AG04450 (cell line): ENCODE results near the gene ZFP92. TPM values are rescaled to one million over a fixed set of nuclear protein-coding genes. Genes with fewer than 3 reads are reported as not detected.

Experiments
- CTCF ChIA-PET: fragments of 300-600, 350-600 bp; formaldehyde crosslinking; extraction: SDS; loops from one replicate; lab custom pipeline; 2022; ENCODE audit warnings: antibody characterized with exemption, inconsistent platforms; lab: Charles Lee
- POLR2A ChIA-PET: fragments of 350-600 bp; formaldehyde crosslinking; extraction: SDS; loops from one replicate; lab custom pipeline; 2021; ENCODE audit warnings: antibody characterized with exemption, inconsistent platforms; lab: Yijun Ruan, JAX
- DNase-seq: peaks from one replicate; pipeline ENCODE4 v3.0.0-alpha.2; 2011; ENCODE audit warnings: low read depth, low spot score
- H3K27ac ChIP-seq: one replicate; pipeline ENCODE4 v1.5.1; 2012; ENCODE audit warnings: low read depth, low read length, control low read depth
- H3K27me3 ChIP-seq: one replicate; pipeline ENCODE4 v1.6.0; 2012; ENCODE audit warnings: low read length; ENCODE audit not compliant: control insufficient read depth, insufficient read depth
- H3K4me3 ChIP-seq: 2 replicates; pipeline ENCODE4 v1.5.1; 2011; ENCODE audit warnings: mild to moderate bottlenecking, low read depth, low read length, control low read depth
- H3K9me3 ChIP-seq: 2 replicates; pipeline ENCODE4 v1.5.1; 2012; ENCODE audit warnings: low read length; ENCODE audit not compliant: control insufficient read depth, insufficient read depth
- CTCF ChIP-seq: IDR thresholded peaks from 2 replicates; pipeline ENCODE4 v1.5.1; 2011; ENCODE audit warnings: low read depth, low read length, control low read depth, inconsistent platforms
- polyA plus RNA-seq: library from polyadenylated mRNA; depleted of rRNA; stranded (reverse); fragments of >200 nt; gene quantifications from 2 replicates; pipeline ENCODE4 v1.2.3, GENCODE V29; 2011

The ZFP92 gene
- polyA plus RNA-seq, 1 experiment: 0.02 TPM

DNA sequence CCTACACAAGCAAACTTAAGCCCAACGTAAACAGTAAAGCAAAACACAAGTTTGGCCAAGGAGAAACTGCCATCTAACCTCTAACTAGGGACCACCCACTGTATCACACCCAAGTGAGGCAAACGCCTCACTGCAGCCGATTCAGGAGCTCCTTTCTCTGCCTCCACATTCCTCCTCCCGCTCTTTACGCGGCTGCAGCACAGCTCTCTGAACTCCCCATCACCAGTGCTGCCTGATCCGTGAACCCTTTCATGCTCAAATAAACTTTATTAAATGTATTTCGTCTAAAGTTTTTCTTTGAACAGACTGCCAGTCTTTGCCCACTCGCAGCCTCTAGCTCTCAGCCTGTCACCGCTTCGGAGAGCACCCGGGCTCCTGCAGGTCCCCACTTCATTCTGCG, 16.7 kb upstream of the ZFP92 start:
- Histone ChIP-seq H3K9me3 (peaks cover 3% of the 10 kb centered on the region; the same call in 1 of the 2 replicates), H3K27ac (no peak overlapping the region), H3K4me3 (no peak overlapping the region), H3K27me3 (no peaks in the 10 kb centered on the region)
- ChIA-PET POLR2A (no interaction called here), CTCF (interaction anchor here (0.9 kb wide), 1 partner anchor 66 kb away, joined by 3 read pairs; no protein-coding TSS in a partner anchor)
- no peak for TF ChIP-seq CTCF
- no peak for DNase-seq

DNA sequence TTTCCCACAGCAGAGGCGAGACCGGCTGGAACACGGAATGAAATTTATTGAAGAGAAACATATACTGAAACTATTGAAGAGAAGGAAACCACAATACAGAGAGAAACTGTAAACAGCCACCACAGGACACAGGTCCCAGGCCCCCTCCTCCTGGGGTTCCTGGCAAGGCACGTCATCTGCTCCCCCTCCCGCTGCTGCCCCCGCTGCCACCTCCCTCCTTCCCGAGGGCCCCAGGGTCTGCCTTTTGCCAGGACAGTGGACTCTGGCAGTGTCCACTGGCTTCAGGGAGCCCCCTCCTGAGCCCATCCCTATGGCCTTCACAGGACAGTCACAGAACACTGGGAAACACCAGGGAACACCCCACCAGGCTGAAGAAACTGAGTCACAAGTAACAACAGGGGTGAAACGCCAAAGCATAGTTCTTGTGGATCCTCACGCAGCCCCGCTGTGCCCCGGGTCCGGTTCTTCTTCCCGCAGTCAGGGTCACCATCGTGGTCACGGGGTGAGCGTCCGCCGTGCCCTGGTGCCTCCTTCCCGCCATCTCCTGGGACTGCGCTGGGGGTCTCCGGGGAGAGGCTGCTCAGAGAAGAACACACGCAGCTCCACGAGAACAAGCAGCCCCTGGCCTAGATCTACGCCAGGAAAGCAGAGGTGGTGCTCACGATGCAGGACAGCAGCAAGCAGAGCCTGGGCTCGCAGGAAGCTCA, 15.5 kb upstream of the ZFP92 start:
- peaks cover 3% of the 10 kb centered on the region; the same call in 1 of the 2 replicates for H3K9me3 ChIP-seq
- no peak overlapping the region for H3K27ac ChIP-seq
- CTCF ChIA-PET: no interaction called here
- no peaks in the 10 kb centered on the region for H3K27me3 ChIP-seq
- no peak for TF ChIP-seq CTCF
- no peak for DNase-seq
- POLR2A ChIA-PET: no interaction called here
- H3K4me3 ChIP-seq: no peak overlapping the region

DNA sequence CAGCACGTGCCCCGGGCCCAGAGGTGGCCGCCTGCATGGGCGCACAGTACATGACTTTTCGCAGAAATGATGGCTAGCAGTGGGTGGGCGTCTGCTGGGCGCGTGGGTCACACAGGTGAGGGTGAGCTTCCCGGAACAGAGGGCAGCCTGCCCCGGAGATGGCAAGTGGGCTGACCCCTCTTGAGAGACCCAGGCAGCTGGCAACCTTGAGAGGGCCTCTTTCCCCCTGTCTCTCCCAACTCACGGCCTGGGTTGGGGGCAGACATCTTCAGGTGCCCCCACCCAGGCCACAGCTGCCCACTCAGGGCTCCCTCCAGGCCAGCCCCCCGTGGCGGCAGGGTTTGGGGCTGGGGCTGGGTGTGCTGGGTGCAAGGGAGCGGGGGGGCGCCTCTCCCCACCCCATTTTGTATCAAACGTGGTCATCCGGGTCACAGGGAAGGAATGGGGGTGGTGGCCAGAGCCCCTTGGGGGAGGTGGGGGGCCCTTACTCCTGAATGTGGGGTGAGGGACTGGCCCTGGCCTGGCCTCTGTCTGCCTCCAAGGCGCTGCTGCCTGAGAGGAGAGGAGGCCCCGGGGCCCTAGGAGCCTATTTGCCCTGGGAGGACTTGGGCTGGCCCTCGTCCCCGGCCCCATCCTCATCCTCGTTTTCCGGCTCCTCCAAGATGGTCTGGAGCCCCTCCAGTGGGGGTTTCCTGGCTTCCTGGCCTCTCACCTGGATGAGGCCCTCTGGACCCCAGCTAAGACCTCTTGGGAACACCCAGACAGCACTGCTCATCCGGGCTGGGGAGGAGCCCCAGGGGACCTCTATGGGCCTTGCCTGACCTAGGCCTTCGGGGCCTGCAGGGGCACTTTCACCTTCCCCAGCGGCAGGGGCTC, 14.7 kb upstream of the ZFP92 start:
- no peaks in the 10 kb centered on the region for H3K27me3 ChIP-seq
- CTCF ChIA-PET: no interaction called here
- POLR2A ChIA-PET: no interaction called here

GRCh38 chrX:153397256-153397960, 13.9 kb upstream of the ZFP92 start:
- no peak for TF ChIP-seq CTCF
- no peak for DNase-seq
- H3K4me3 ChIP-seq: no peak overlapping the region
- no peaks in the 10 kb centered on the region for H3K27me3 ChIP-seq
- CTCF ChIA-PET: no interaction called here
- no peak overlapping the region for H3K27ac ChIP-seq
- POLR2A ChIA-PET: no interaction called here
- no peaks in the 10 kb centered on the region; the same call in 1 of the 2 replicates for H3K9me3 ChIP-seq

More for the DNA sequence above, 14.7 kb upstream of the ZFP92 start:
- no peak for DNase-seq
- Histone ChIP-seq H3K4me3 (no peak overlapping the region), H3K9me3 (peaks cover 3% of the 10 kb centered on the region; the same call in 1 of the 2 replicates), H3K27ac (no peak overlapping the region)
- TF ChIP-seq CTCF: no peak
